Sciatic nerve (tissue), 2 donors: ENCODE results near the gene FGF8. TPM values are rescaled to one million over a fixed set of nuclear protein-coding genes. Genes with fewer than 3 reads are reported as not detected.
"Not testable (repeated sequence)": the region's sequence is repeated elsewhere in the genome, so short reads cannot be mapped to it uniquely, and the experiment has no call there.

Experiments used
- ATAC-seq: fragments of 200-7000 bp; cut with Tn5 transposase; one replicate; pipeline ENCODE4 v1.9.1; 2020; ENCODE audit warnings: mild to moderate bottlenecking, moderate library complexity
- DNase-seq: peaks from one replicate; pipeline ENCODE4 v3.0.0-alpha.2; 2020; ENCODE audit warnings: low spot score
- intact Hi-C: fragments of 100-400 bp; cut with DNase I; formaldehyde crosslinking; loops from one replicate; pipeline ENCODE4 v1.14.2; 2022
- total RNA-seq: library from RNA; stranded (reverse); fragmentation: NEBNext Ultra II Directional; extraction: Animal tissue kit (Norgen Biotek cat#: 25700); gene quantifications from one replicate; pipeline ENCODE4 v1.2.1, GENCODE V29; 2021
- donor health status: DM: no; HTN: no; CAD: no.
- donor health status: DM: no; HTN: no; CAD: no.

The FGF8 gene, protein sequence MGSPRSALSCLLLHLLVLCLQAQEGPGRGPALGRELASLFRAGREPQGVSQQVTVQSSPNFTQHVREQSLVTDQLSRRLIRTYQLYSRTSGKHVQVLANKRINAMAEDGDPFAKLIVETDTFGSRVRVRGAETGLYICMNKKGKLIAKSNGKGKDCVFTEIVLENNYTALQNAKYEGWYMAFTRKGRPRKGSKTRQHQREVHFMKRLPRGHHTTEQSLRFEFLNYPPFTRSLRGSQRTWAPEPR
- total RNA-seq = 0.62 TPM

DNA sequence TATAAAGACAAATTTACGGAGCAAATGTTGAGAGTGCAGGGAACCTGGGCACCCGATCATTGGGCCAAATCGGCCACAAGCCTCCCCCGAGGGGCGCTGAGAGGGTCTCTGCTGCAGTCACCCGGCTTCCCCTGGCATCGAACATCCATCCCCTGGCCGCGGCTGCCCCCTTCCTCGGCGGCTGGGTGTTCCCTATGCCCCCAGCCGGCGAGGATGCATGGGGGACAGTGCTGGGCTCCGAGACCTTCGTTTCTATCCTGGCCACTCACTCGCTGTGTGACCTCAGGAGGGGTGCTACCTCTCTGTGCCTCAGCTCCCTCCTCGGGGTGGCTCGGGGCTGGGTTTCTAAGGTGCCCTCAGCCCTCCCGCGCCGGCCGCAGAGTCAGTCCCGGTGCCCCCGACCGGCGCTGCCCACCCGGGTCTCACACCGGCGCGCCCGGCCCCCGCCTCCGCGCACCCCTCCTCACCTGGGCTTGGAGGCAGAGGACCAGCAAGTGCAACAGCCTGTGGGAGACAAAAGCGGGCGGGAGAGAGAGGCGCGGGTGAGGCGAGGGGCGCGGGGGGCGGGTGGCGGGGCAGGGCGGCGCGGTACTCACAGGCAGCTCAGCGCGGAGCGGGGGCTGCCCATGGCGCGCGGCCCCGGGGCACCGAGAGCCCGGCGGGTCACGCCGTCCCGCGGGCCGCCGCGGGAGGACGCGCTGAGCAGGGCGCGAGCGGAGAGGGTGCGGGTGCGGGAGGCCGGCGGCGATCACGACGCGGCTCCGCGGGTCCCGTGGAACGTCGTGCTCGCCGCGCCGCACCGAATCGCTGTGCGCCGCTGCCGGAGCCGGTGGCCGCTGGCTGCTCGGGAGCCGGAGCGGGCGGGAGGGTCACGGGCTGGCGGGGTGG lies at the start of gene FGF8:
Gene FGF8, minus strand, starts transcription at position 842 of the 888 bp plus-strand sequence. Its CDS starts 214 bp downstream, at position 628.
- DNase-seq (no peak), ATAC-seq (no peak)
- intact Hi-C loops = loop anchor here (2.0 to 5.0 kb wide), 2 partner anchors 15 to 168 kb away; no protein-coding TSS in a partner anchor

DNA sequence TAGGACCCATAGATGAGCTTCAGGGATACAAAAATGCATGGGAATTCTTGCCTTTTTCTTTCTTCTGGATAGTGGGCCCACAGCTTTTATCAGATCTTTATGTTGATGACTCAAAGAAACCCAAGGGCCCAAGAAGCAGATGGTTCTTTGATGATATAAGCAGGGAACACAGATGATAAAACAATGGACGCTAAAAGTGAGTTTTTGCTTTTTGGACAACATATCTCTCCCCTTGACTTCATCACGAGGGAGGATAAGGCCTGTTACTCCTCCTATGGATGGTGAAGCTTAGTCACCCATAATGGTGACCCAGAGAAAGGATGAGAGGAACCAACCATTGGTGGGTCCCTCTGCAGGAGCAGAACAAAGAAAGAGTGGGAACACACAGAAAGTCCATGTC lies 48.8 kb upstream of the FGF8 start:
- ATAC-seq = no peak
- DNase-seq = no peak
- intact Hi-C loops = no loop called here

DNA sequence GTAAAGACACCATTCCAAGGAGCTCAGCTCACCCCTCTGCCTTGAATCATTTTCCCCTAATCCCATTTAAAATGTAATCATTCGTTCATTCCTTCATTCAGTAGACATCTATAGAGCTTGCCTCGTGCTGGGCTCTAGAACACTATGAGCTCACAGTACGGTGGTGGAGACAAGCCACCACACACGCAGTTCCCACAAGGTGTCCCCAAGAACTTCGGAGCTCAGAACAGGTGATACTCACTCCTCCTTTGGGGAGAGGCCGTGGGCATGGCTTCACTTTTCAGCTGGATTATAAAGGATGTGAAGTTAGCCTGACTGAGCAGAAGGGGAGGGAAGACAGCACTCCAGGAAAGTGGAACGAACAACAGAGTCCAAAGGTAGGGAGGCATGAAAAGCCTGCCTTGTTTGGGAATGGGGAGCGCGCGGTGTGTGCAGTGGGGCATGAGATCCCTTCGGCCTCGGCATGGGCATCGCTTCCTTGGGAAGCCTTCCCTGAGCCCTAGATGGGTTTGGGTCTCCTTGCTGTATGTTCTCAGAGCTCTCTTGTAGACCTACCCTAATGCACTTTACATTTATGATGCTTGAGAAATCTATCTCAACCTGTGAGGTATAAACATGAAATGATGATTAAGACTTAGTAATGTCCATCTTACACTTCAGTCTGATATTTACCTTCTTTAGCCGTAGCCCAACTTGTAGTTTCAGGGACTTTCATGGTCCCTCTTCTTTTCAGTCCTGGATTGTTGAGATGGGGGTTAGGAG lies 43.1 kb upstream of the FGF8 start:
- ATAC-seq = peak; percentile 5
- intact Hi-C loops = no loop called here
- DNase-seq = peak; percentile 59

DNA sequence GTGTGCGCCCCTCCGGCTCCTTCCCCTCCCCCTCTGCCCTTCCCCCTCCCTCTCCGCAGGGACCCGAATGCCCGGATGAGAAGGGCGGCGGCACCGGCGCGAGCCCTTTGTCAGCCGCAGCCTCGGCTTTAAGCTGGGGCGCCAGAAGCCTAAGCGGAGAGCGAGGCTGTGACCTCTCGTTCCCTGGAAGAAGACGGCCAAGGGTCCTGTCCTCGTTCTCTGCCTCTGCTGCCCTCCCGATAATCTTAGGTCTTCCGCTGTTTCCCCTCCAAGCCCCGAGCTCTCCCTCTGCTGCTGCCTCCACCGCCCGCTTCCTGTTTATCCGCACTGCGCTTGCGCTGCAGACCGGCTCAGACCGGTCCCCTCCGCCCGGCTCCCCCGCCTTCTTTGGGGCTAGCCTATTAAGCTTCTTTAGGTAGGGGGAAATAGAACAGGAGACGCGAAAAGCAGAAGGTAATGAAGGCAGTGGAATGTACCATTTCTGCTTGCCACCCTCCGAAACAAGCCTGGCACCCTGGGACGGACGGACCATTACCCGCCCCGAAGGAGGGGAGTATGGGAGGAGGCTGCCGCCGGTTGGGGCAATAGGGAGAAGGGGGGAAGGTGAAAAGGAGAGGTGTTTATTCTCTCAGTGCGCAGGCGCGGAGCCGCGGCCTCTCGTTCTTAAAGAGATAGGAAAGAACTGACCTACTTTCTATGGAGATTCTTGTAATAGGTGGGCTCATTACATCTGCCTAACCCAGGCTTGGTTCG lies 42.4 kb upstream of the FGF8 start, which contains the start of gene OGA:
Gene OGA, minus strand, starts transcription at position 326 of the 753 bp plus-strand sequence. CDS start 422 bp downstream, outside the sequence.
- peak; percentile 98 for DNase-seq
- intact Hi-C loops = no loop called here

DNA sequence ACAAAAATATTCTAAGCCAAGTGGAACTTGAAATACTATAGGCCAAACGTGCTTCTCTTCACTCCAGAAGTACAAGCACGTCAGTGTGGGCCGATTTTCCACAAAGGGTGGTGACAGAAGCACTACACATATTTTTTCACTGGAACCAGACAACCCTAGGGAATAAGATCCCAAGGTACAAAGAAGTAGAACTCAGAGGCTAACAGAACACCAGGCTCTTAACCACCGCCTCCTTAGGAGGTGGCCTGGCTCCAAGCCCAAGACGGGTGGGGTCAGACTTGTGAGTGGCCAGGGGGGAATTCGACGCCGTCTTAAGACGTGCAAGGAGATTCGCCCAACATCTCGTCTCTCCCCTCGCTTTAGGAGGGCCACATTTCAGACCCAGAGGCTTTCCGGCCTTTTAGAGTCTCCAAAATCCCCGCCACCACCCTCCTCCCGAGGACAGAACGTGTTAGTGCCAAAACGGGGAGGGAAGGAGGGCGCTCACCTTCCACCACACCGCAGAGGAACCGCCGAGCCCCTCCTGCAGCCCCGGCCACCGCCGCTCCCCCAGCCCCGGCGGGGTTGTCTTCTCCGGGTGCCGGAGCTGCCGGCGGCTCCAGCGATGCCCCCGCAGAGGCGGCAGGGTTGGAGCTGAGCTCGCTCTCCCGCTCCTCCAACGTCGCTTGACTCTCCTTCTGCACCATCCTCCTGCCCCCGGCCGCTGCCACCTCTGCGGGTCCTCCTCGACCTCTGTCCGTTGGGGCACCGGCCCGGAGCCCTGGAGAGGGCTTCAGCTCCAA lies 41.6 kb upstream of the FGF8 start:
- ATAC-seq = peak; percentile 71
- intact Hi-C loops = no loop called here

More for the DNA sequence above, 42.4 kb upstream of the FGF8 start, which contains the start of gene OGA:
- peak; percentile 98 for ATAC-seq

DNA sequence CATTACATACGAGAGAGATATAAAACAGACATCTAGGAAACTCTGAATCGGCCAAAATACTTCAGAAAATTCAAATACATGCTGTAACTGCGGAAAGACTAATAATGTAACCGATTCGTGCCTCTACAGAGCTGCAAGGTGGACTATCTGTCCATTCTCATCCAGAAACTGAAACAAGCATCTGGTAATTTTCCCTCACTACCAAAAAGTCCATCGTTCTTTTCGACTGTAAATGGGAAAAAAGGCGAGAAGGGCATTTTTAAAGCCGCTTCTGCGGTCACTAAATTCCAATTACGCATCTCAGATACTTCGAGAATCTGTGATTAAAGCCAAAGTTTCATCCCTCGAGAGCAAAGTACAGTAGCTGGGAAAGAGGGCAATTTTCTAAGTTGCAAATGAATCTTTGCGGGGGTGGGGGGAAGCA lies 41.0 kb upstream of the FGF8 start:
- no peak for ATAC-seq
- intact Hi-C loops = no loop called here

More for the DNA sequence above, 41.6 kb upstream of the FGF8 start:
- DNase-seq = peak; percentile 92

DNA sequence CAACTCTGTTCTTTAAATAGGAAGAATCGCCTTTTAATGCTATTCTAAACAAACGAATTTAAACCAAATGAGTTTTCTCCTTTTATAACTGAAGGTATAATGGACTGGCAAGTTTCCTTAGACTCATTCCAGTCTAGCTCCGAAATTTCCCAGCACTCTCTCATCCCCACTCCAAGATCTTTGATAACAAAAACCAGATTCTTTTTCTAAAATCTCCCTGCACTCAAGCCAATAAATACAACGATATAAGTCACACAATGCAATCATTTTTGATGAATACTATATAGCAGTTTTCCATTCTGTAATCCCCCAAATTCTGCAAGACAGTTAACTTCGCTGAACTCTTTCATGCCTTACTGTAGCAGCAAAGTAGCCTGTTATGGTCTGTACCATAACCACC lies 40.5 kb upstream of the FGF8 start:
- intact Hi-C loops = no loop called here
- no peak for DNase-seq

More for the DNA sequence above, 41.0 kb upstream of the FGF8 start:
- no peak for DNase-seq

DNA sequence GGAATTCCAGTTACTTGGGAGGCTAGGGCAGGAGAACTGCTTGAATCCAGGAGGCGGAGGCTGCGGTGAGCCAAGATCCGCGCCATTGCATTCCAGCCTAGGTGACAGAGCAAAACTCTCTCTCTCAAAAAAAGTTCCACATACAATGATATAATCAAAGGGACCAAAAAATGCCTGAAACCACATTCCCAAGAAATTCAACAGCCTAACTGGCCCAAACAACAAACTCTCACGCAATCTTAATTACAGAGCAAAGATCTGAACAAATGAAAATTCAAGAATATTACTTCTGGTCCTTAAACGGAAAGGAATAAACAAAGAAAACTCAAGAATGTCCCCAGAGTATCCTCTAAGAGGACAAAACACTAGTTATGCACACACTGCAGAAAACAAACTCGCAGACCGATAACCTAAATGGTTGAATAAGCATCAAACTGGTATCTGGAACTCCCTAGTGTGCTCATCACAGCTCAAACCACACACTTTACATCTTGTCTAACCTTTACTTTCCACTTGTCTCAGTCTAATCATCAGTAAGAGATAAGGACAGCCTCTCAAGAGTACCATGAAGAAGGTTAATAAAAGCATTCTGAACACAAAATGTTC lies 38.7 kb upstream of the FGF8 start:
- ATAC-seq (no peak), DNase-seq (peak; percentile 27)
- intact Hi-C loops = no loop called here

More for the DNA sequence above, 40.5 kb upstream of the FGF8 start:
- ATAC-seq = no peak

DNA sequence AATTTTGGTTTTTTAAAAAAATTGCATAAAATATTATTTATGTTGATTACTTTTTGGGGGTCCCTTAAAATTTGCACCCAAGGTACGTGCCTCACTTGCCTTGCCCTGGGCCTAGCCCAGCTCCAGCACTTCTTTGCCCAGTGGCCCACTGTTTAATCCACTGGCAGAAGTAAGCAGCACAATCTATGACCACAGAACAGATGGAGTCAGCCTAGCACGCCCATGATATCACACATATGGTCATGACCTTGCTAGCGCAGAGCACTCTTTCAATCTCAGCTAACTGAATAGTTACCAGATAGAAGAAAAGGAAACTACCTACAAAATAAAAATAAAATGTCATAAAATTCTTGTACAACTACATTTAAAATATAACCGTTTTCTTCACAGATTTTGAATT lies 36.7 kb upstream of the FGF8 start:
- DNase-seq (no peak), ATAC-seq (no peak)
- intact Hi-C loops = no loop called here

DNA sequence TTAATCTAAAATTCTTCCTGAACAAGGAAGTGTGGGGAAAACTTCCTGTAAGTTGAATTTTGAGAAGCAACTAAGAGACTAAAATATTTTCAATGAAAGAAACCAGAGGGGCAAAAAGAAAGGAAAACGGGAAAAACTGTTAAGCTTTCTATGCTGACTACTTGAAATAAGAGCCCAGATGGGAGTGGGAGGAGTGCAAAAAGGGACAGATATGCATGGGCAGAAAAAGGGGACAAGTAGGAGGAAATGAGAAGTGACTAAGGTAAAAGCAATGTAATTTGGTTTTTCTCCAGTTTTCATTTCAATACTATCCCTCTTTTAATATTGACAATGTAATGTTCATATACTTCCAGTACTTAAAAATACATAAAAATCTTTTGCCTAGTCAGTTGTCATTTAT lies 31.2 kb upstream of the FGF8 start:
- no peak for ATAC-seq
- DNase-seq = no peak
- intact Hi-C loops = no loop called here

DNA sequence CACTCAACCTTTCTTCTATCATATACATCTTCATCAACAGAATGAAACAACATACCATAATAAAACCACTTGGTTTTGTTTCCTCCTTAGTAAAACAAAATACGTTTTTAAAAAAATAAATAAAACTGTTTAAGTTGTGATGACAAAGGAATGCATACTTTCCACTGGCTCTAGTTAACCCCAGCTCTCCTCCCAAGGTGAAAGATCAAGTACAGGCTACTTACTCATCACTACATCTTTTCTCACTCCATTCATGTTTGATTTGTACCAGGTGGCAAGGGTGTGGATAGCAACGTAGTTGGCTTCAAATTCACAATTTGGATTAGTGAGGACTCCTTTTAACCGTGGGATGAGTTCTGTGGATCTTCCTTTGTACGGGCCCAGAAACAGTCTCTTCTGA lies 27.6 kb upstream of the FGF8 start:
- no peak for ATAC-seq
- intact Hi-C loops = no loop called here
- no peak for DNase-seq

DNA sequence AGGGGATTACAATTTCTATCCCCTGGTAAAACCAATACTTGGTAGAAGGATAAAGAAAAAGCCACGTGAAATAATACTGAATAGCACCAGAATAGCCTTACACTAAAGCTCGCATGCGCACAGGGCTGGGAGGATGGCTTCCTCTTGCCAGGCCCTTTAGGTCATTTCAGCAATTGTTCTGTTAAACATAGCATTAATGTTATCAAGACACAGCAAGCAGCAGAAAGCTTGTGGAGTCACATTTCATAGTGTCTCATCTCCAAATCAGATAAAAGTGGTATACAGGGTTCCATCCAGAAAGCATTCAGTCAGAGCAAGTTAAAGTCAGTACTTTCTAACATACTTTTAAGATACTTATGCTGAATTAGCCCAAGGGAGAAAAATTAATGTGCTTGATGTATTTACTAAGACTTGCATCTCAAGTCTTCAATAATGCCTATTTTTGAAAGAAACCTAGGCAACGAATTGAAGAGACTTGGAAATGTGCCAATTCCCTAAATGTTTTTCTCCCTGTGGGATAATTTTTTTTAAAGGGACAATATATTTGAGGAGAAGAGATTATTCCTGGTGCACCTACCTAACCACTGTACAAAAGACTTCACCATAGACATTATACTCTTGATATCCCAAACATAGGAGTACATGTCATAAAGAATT lies 21.6 kb upstream of the FGF8 start:
- ATAC-seq = no peak
- no peak for DNase-seq
- intact Hi-C loops = no loop called here

DNA sequence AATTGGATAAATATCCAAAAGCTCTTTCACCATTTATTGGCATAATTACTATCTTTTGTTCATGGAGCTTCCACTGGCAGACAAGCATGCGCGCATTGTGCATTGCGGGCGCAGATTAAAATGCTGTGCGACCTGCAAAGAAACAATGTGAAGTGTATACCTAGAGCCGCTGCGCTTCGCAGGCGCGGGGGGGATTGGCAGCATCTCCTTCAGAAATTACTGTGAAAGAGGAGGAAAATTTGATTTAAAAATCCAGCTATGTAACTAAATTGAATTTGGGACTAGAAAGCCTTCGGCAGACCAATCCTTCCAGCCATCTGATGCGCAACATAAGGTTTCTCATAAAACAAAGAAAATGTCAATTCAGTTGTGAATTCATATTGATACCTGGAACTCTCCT lies 17.6 kb upstream of the FGF8 start:
- intact Hi-C loops = no loop called here
- DNase-seq (no peak), ATAC-seq (no peak)

DNA sequence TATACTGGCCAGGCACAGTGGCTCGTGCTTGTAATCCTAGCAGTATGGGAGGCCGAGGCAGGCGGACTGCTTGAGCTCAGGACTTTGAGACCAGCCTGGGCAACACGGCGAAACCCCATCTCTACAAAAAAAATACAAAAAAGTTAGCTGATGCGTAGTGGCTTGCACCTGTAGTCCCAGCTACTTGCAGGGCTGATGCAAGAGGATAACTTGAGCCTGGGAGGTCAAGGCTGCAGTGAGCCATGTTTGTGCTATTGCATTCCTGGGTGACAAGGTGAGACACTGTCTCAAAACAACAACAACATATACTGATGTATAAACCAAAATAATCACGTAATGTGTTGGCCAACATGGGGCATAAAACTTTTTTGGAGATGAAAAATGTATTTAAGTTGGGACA lies 13.8 kb upstream of the FGF8 start:
- no peak for ATAC-seq
- intact Hi-C loops = loop anchor here (2.0 kb wide), 1 partner anchor 13 kb away; the partner anchor contains the start of gene FGF8

DNA sequence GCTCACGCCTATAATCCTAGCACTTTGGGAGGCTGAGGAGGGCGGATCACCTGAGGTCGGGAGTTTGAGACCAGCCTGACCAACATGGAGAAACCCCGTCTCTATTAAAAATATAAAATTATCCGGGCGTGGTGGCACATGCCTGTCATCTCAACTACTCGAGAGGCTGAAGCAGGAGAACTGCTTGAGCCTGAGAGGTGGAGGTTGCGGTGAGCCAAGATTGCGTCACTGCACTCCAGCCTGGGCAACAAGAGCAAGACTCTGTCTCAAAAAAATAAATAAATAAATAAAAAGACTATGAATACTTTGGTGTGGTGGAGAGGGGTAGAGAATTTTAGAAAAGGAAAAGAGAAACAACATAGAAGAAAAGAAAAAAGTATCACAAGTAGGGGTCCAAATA lies 13.3 kb upstream of the FGF8 start:
- intact Hi-C loops, DNase-seq, ATAC-seq: not testable (repeated sequence)

More for the DNA sequence above, 13.8 kb upstream of the FGF8 start:
- no peak for DNase-seq

DNA sequence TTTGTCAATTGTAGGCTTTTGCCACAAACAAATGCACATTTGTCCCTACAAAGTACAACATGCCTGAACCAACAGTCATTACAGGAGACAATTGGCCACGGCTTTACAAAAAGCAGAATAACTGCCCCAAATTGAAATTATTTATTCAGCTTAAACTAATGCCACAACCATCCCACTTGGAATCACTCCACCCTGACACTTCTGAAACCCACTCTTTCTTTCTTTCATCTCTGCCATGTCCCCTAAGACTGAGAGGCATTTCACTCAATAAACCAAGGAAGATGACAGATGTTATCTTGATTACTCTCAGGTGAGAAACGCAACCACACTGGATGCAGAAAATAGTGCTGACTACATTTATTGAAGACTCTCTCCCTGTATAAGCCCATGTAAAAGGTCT lies 9.9 kb upstream of the FGF8 start:
- ATAC-seq (no peak), DNase-seq (no peak)
- intact Hi-C loops = no loop called here

DNA sequence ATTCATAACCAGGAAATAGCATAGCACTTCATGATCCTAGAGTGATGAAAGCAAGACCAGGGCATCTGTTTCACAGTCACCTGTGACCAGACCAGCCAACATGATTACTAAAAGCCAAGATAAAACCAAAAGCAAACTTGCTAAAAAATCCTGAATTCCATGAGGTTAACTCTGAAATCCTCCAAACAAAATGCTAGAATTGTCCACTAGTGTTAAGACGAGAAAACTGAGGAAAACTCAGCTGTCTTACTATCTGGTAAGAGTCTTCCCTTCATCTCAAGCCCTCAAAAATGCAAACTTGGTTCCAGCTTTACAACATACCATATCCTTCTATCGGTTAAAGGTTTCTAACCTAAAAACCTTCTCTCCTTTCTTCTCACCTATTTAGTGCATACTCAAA lies 8.6 kb upstream of the FGF8 start:
- no peak for DNase-seq
- no peak for ATAC-seq
- intact Hi-C loops = no loop called here
